ENCODE data around the gene CTNND1. TPM values are rescaled to one million over a fixed set of nuclear protein-coding genes. Genes with fewer than 3 reads are reported as not detected.

Gene CTNND1
- total RNA-seq, 4 donors from 2014 or later = 230 to 308 (median 271) TPM

DNA sequence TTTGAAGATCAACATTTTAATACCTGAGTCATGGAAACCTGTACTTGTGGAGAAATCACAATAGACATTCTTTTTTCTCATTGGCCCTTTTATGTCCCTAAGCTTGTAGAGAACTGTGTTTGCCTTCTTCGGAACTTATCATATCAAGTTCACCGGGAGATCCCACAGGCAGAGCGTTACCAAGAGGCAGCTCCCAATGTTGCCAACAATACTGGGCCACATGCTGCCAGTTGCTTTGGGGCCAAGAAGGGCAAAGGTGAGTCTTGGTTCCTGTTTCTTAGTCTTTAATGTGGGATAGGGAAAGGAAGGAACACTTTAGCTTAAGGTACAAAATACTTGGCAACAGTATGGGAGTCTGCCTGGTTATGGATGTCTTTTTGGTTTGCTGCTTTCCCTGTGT lies 44.2 kb downstream of the CTNND1 start:
- Histone ChIP-seq H3K27ac (no peak overlapping the region), H3K4me3 (no peak overlapping the region), H3K36me3 (peaks cover 51 to 96% (median 84%) of the 10 kb centered on the region in 3 donors), H3K27me3 (no peaks in the 10 kb centered on the region), H3K9me3 (no peaks in the 10 kb centered on the region), H3K4me1 (peaks cover 3 to 39% (median 12%) of the 10 kb centered on the region in 3 donors)
- TF ChIP-seq, protein P1, sequence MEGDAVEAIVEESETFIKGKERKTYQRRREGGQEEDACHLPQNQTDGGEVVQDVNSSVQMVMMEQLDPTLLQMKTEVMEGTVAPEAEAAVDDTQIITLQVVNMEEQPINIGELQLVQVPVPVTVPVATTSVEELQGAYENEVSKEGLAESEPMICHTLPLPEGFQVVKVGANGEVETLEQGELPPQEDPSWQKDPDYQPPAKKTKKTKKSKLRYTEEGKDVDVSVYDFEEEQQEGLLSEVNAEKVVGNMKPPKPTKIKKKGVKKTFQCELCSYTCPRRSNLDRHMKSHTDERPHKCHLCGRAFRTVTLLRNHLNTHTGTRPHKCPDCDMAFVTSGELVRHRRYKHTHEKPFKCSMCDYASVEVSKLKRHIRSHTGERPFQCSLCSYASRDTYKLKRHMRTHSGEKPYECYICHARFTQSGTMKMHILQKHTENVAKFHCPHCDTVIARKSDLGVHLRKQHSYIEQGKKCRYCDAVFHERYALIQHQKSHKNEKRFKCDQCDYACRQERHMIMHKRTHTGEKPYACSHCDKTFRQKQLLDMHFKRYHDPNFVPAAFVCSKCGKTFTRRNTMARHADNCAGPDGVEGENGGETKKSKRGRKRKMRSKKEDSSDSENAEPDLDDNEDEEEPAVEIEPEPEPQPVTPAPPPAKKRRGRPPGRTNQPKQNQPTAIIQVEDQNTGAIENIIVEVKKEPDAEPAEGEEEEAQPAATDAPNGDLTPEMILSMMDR (IDR thresholded peaks at IDR 0.05) = no peak
- no peak for TF ChIP-seq POLR2A (IDR thresholded peaks at IDR 0.05)
- WGBS, 2 donors = 60 to 79% methylated on average over 1 to 3 of the region's 3 CpGs
- no peak for DNase-seq
- intact Hi-C loops (cut with DNase I) = no loop called here

DNA sequence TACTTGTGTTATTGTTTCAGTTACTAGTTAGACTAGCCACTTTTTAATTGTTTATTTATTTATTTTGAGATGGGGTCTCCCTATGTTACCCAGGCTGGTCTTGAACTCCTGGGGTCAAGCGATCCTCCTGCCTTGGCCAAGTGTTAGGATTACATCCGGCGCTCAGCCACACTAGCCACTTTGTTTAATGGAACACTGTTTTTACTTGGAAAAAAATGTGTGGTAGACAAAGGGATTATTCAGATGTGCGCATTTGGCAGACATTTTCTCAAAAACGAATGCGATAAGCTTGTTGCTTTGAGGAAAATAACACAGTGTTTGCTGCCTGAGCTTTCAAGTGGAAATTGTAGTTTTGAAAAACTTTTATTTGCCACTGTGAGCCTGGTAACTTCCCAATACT lies 51.0 kb downstream of the CTNND1 start:
- H3K27ac ChIP-seq = no peak overlapping the region
- 85 to 92% methylated on average over 6 of the region's 6 CpGs for WGBS, 2 donors
- peaks cover 0 to 16% (median 0%) of the 10 kb centered on the region in 3 donors for H3K4me1 ChIP-seq
- no peaks in the 10 kb centered on the region for H3K27me3 ChIP-seq
- H3K4me3 ChIP-seq = no peak overlapping the region
- TF ChIP-seq POLR2A (IDR thresholded peaks at IDR 0.05) = no peak
- DNase-seq = no peak
- no peaks in the 10 kb centered on the region for H3K9me3 ChIP-seq
- peaks cover 42 to 100% (median 88%) of the 10 kb centered on the region in 3 donors for H3K36me3 ChIP-seq
- intact Hi-C loops (cut with DNase I) = no loop called here

DNA sequence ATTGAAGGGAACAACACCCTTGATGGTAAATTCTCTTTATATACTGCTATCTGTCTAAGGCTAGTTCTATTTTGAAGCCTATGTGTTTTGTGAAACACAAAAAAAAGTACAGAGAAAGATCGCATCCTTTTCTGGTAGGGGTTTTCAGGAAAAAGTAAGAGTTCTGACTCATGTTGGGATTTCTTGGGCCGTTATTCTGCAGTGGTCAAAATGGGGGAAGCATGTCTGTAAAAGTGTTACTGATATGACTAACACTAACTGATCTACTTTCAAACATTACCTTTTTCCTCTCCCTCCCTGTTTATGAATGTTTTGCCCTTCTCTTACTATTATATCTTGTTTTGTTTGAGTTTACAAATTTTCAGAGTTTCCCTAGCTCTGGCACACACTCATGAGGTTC lies 53.9 kb downstream of the CTNND1 start:
- TF ChIP-seq, protein P1 (IDR thresholded peaks at IDR 0.05) = no peak
- H3K27ac ChIP-seq = no peak overlapping the region
- no peaks in the 10 kb centered on the region for H3K27me3 ChIP-seq
- intact Hi-C loops (cut with DNase I) = no loop called here
- WGBS, 2 donors = 52 to 59% methylated on average over 2 of the region's 2 CpGs
- H3K36me3 ChIP-seq = peaks cover 20 to 100% (median 61%) of the 10 kb centered on the region in 3 donors
- H3K9me3 ChIP-seq = no peaks in the 10 kb centered on the region
- no peak overlapping the region for H3K4me3 ChIP-seq
- no peaks in the 10 kb centered on the region for H3K4me1 ChIP-seq
- DNase-seq = no peak

DNA sequence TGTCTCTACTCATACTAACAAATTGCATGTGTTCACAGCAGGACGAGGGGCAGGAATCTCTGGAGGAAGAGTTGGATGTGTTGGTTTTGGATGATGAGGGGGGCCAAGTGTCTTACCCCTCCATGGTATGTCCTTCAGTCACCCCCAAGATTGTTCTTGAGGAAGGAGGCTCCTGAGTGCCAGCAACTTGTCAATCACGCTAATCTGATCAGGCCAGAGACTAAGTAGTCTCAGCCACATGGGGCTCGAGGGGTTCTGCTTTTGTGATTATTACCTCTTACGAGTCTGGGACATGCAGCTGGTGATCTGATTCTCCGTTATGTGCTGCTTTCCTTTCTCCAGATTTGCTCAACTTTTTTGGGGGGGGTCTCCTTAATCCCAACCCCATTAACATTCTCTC lies 54.3 kb downstream of the CTNND1 start:
- H3K4me1 ChIP-seq = no peaks in the 10 kb centered on the region
- H3K9me3 ChIP-seq = no peaks in the 10 kb centered on the region
- no peak overlapping the region for H3K27ac ChIP-seq
- 56 to 83% methylated on average over 5 of the region's 5 CpGs for WGBS, 2 donors
- intact Hi-C loops (cut with DNase I) = no loop called here
- no peak for DNase-seq
- H3K36me3 ChIP-seq = peaks cover 18 to 100% (median 57%) of the 10 kb centered on the region in 3 donors
- no peak overlapping the region for H3K4me3 ChIP-seq
- TF ChIP-seq, protein P1 (IDR thresholded peaks at IDR 0.05) = no peak
- TF ChIP-seq POLR2A (IDR thresholded peaks at IDR 0.05) = no peak
- no peaks in the 10 kb centered on the region for H3K27me3 ChIP-seq

DNA sequence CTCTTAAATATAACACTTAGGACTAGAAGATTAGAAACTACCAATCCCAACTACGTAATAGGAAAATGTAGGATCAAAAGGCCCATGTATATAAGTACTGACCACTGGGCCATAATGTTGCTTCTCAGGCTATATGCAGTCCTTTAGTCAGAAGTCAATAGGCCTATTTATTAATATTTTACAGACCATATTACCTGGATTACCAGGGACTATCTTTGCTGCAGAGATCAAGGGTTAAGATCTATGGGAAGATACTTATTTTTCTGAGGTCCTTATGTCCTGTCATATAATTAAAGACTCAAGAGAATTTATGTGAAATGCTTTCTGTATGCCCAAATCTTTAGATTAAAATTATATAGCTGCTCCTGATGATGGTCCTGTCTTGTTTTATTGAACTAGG lies 57.2 kb downstream of the CTNND1 start:
- Histone ChIP-seq H3K36me3 (peaks cover 18 to 73% (median 34%) of the 10 kb centered on the region in 3 donors), H3K4me3 (no peak overlapping the region), H3K4me1 (no peaks in the 10 kb centered on the region), H3K27me3 (no peaks in the 10 kb centered on the region), H3K9me3 (no peaks in the 10 kb centered on the region), H3K27ac (no peak overlapping the region)
- intact Hi-C loops (cut with DNase I) = no loop called here
- DNase-seq = no peak
- TF ChIP-seq, protein P1 (IDR thresholded peaks at IDR 0.05) = no peak
- TF ChIP-seq POLR2A (IDR thresholded peaks at IDR 0.05) = no peak
- 92 to 100% methylated on average over 1 of the region's 1 CpG for WGBS, 2 donors
